ENCODE results near the gene PTPRD. TPM values are rescaled to one million over a fixed set of nuclear protein-coding genes. Genes with fewer than 3 reads are reported as not detected.

PTPRD gene
- total RNA-seq, 1 experiment from 2014 or later = 69.6 TPM

DNA sequence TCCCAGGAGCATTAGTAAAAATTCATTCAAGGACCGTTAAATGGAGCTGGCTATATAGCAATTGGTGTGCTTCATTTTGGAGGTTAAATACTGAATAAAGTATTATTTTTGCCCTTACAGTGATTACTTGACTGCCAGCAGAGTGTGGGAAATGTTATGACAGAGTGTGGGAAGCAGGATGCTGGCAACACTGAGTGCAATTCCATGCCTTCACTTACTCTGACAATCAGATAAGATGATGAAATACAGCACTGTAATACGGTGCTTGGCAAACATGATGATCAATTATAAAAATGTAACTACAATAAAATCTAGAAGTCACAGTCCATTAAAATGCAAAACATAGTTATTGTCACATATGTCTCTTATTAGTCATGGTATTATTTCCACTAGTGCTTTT lies 651.3 kb downstream of the PTPRD start:
- Mint-ChIP-seq H3K27me3 (ENCODE audit: low read depth) (no peaks in the 10 kb centered on the region), H3K9me3 (no peaks in the 10 kb centered on the region), H3K4me1 (peaks cover 7% of the 10 kb centered on the region; the same call in 1 of the 2 replicates), H3K27ac (no peak overlapping the region), H3K36me3 (no peaks in the 10 kb centered on the region), H3K4me3 (no peak overlapping the region)
- DNase-seq (ENCODE audit: low spot score) (no peak), ATAC-seq (no peak)
- ChIA-PET POLR2A (no interaction called here), CTCF (no interaction called here)
- TF ChIP-seq, protein P1, sequence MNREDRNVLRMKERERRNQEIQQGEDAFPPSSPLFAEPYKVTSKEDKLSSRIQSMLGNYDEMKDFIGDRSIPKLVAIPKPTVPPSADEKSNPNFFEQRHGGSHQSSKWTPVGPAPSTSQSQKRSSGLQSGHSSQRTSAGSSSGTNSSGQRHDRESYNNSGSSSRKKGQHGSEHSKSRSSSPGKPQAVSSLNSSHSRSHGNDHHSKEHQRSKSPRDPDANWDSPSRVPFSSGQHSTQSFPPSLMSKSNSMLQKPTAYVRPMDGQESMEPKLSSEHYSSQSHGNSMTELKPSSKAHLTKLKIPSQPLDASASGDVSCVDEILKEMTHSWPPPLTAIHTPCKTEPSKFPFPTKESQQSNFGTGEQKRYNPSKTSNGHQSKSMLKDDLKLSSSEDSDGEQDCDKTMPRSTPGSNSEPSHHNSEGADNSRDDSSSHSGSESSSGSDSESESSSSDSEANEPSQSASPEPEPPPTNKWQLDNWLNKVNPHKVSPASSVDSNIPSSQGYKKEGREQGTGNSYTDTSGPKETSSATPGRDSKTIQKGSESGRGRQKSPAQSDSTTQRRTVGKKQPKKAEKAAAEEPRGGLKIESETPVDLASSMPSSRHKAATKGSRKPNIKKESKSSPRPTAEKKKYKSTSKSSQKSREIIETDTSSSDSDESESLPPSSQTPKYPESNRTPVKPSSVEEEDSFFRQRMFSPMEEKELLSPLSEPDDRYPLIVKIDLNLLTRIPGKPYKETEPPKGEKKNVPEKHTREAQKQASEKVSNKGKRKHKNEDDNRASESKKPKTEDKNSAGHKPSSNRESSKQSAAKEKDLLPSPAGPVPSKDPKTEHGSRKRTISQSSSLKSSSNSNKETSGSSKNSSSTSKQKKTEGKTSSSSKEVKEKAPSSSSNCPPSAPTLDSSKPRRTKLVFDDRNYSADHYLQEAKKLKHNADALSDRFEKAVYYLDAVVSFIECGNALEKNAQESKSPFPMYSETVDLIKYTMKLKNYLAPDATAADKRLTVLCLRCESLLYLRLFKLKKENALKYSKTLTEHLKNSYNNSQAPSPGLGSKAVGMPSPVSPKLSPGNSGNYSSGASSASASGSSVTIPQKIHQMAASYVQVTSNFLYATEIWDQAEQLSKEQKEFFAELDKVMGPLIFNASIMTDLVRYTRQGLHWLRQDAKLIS (CRISPR knock-in tag; IDR thresholded peaks at IDR 0.05; ENCODE audit: borderline replicate concordance) = no peak
- TF ChIP-seq EMX1 (CRISPR knock-in tag; IDR thresholded peaks at IDR 0.05) (no peak), JAZF1 (CRISPR knock-in tag; IDR thresholded peaks at IDR 0.05) (no peak)
- TF ChIP-seq, protein P2, sequence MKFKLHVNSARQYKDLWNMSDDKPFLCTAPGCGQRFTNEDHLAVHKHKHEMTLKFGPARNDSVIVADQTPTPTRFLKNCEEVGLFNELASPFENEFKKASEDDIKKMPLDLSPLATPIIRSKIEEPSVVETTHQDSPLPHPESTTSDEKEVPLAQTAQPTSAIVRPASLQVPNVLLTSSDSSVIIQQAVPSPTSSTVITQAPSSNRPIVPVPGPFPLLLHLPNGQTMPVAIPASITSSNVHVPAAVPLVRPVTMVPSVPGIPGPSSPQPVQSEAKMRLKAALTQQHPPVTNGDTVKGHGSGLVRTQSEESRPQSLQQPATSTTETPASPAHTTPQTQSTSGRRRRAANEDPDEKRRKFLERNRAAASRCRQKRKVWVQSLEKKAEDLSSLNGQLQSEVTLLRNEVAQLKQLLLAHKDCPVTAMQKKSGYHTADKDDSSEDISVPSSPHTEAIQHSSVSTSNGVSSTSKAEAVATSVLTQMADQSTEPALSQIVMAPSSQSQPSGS (CRISPR knock-in tag; IDR thresholded peaks at IDR 0.05; ENCODE audit: borderline replicate concordance, low read depth) = no peak
- TF ChIP-seq, protein P3, sequence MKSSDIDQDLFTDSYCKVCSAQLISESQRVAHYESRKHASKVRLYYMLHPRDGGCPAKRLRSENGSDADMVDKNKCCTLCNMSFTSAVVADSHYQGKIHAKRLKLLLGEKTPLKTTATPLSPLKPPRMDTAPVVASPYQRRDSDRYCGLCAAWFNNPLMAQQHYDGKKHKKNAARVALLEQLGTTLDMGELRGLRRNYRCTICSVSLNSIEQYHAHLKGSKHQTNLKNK (CRISPR knock-in tag; IDR thresholded peaks at IDR 0.05) = no peak
- TF ChIP-seq, protein P4, sequence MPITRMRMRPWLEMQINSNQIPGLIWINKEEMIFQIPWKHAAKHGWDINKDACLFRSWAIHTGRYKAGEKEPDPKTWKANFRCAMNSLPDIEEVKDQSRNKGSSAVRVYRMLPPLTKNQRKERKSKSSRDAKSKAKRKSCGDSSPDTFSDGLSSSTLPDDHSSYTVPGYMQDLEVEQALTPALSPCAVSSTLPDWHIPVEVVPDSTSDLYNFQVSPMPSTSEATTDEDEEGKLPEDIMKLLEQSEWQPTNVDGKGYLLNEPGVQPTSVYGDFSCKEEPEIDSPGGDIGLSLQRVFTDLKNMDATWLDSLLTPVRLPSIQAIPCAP (CRISPR knock-in tag; IDR thresholded peaks at IDR 0.05) = no peak

DNA sequence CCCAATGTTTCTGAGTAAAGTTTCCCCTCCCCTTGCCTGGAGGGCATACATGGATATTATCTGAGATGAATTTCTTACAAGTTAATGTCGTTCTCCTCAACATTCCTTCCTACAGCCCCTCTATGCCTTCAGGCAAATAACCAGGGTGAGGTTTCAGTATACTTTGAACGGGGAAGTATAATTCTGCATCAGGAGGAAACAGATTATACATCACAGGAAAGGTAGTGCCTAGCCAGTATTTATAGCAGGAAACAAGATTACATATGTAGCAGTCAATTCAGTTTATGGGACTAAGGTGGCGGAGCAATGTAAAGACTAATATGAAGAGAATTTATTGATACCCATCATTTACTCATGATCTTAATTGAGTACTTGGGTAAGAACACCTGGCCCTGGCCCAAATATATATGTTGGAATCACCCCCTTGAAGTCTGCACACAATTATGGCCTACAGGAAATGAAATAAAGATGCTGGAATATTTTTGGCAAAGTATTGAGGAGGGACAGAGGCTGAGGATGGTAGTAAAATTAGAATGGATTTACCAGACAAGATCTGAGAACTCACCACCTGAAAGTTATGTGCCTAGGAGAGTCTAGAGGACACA lies 661.1 kb downstream of the PTPRD start:
- no peak overlapping the region for H3K4me3 Mint-ChIP-seq
- no peaks in the 10 kb centered on the region for H3K36me3 Mint-ChIP-seq
- H3K27ac Mint-ChIP-seq = no peak overlapping the region
- ChIA-PET POLR2A (no interaction called here), CTCF (interaction anchor here (0.6 to 2.0 kb wide), 3 partner anchors 9 to 317 kb away, joined by 3 to 13 read pairs (median 3); no protein-coding TSS in a partner anchor)
- ATAC-seq (no peak), DNase-seq (ENCODE audit: low spot score) (no peak)
- TF ChIP-seq, protein P5, sequence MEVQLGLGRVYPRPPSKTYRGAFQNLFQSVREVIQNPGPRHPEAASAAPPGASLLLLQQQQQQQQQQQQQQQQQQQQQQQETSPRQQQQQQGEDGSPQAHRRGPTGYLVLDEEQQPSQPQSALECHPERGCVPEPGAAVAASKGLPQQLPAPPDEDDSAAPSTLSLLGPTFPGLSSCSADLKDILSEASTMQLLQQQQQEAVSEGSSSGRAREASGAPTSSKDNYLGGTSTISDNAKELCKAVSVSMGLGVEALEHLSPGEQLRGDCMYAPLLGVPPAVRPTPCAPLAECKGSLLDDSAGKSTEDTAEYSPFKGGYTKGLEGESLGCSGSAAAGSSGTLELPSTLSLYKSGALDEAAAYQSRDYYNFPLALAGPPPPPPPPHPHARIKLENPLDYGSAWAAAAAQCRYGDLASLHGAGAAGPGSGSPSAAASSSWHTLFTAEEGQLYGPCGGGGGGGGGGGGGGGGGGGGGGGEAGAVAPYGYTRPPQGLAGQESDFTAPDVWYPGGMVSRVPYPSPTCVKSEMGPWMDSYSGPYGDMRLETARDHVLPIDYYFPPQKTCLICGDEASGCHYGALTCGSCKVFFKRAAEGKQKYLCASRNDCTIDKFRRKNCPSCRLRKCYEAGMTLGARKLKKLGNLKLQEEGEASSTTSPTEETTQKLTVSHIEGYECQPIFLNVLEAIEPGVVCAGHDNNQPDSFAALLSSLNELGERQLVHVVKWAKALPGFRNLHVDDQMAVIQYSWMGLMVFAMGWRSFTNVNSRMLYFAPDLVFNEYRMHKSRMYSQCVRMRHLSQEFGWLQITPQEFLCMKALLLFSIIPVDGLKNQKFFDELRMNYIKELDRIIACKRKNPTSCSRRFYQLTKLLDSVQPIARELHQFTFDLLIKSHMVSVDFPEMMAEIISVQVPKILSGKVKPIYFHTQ (CRISPR knock-in tag; IDR thresholded peaks at IDR 0.05) = no peak
- TF ChIP-seq RELA (CRISPR knock-in tag; IDR thresholded peaks at IDR 0.05; ENCODE audit: borderline replicate concordance) (no peak), ZNF138 (CRISPR knock-in tag; conservative IDR thresholded peaks at IDR 0.05) (no peak)
- H3K9me3 Mint-ChIP-seq = no peaks in the 10 kb centered on the region
- no peaks in the 10 kb centered on the region for H3K4me1 Mint-ChIP-seq
- H3K27me3 Mint-ChIP-seq (ENCODE audit: low read depth) = no peaks in the 10 kb centered on the region

DNA sequence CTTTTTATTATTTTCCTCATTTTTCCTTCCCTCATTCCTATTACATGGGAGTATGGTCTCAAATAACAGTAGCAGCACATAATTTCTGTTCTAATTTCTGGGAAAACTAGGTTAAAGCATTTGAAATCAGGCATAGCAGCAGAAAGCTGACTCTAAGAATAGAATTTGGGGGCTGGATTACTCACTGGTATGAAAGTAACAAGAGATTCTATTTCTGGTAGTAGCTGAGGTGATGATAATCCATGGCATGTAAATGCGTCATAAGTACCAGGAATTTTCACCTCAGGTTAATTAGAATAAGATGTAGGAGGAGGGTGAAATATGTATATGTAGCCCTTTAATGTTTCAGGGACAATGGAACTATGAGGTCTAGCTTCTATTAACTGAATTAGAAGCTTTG lies 662.0 kb downstream of the PTPRD start:
- no peaks in the 10 kb centered on the region for H3K4me1 Mint-ChIP-seq
- no peak for ATAC-seq
- H3K27ac Mint-ChIP-seq = no peak overlapping the region
- no peak overlapping the region for H3K4me3 Mint-ChIP-seq
- H3K9me3 Mint-ChIP-seq = no peaks in the 10 kb centered on the region
- H3K36me3 Mint-ChIP-seq = no peaks in the 10 kb centered on the region
- ChIA-PET POLR2A (no interaction called here), CTCF (interaction anchor here (0.6 to 2.0 kb wide), 2 partner anchors 8 to 33 kb away, joined by 3 to 13 read pairs; no protein-coding TSS in a partner anchor)
- no peak for DNase-seq (ENCODE audit: low spot score)
- H3K27me3 Mint-ChIP-seq (ENCODE audit: low read depth) = no peaks in the 10 kb centered on the region
- TF ChIP-seq ZNF396 (CRISPR knock-in tag; IDR thresholded peaks at IDR 0.05; ENCODE audit: borderline replicate concordance) (no peak), EMX1 (CRISPR knock-in tag; IDR thresholded peaks at IDR 0.05) (no peak), TCF7 (CRISPR knock-in tag; IDR thresholded peaks at IDR 0.05; ENCODE audit: low read depth) (no peak), NR3C1 (CRISPR knock-in tag; conservative IDR thresholded peaks at IDR 0.05; ENCODE audit: low read depth) (no peak), HMGA2 (CRISPR knock-in tag; IDR thresholded peaks at IDR 0.05) (no peak), GTF2I (CRISPR knock-in tag; conservative IDR thresholded peaks at IDR 0.05) (no peak)
- TF ChIP-seq, protein P6, sequence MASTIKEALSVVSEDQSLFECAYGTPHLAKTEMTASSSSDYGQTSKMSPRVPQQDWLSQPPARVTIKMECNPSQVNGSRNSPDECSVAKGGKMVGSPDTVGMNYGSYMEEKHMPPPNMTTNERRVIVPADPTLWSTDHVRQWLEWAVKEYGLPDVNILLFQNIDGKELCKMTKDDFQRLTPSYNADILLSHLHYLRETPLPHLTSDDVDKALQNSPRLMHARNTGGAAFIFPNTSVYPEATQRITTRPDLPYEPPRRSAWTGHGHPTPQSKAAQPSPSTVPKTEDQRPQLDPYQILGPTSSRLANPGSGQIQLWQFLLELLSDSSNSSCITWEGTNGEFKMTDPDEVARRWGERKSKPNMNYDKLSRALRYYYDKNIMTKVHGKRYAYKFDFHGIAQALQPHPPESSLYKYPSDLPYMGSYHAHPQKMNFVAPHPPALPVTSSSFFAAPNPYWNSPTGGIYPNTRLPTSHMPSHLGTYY (CRISPR knock-in tag; IDR thresholded peaks at IDR 0.05) = no peak
- TF ChIP-seq, protein P7, sequence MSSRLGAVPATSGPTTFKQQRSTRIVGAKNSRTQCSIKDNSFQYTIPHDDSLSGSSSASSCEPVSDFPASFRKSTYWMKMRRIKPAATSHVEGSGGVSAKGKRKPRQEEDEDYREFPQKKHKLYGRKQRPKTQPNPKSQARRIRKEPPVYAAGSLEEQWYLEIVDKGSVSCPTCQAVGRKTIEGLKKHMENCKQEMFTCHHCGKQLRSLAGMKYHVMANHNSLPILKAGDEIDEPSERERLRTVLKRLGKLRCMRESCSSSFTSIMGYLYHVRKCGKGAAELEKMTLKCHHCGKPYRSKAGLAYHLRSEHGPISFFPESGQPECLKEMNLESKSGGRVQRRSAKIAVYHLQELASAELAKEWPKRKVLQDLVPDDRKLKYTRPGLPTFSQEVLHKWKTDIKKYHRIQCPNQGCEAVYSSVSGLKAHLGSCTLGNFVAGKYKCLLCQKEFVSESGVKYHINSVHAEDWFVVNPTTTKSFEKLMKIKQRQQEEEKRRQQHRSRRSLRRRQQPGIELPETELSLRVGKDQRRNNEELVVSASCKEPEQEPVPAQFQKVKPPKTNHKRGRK (CRISPR knock-in tag; IDR thresholded peaks at IDR 0.05; ENCODE audit: borderline replicate concordance) = no peak
- TF ChIP-seq, protein P8, sequence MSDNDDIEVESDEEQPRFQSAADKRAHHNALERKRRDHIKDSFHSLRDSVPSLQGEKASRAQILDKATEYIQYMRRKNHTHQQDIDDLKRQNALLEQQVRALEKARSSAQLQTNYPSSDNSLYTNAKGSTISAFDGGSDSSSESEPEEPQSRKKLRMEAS (CRISPR knock-in tag; IDR thresholded peaks at IDR 0.05) = no peak
